Lower leg skin (tissue), 4 donors: ENCODE data around the gene GTF3A. TPM values are rescaled to one million over a fixed set of nuclear protein-coding genes. Genes with fewer than 3 reads are reported as not detected.

Source experiments
- DNase-seq, 2 donors: peaks; one replicate each; pipeline ENCODE4 v3.0.0-alpha.2; 2019; ENCODE audit warnings: low spot score in 2 of 2
- H3K4me3 ChIP-seq: fragments of 200-600 bp; sonication (generic); 2 replicates; pipeline ENCODE4 v1.5.1; 2017; ENCODE audit warnings: mild to moderate bottlenecking, low read depth; ENCODE audit not compliant: poor library complexity, severe bottlenecking
- CTCF ChIP-seq, 3 donors: fragments of 450-650 bp; IDR thresholded peaks; one replicate each; pipeline ENCODE4 v1.5.1; 2016; ENCODE audit warnings: antibody characterized with exemption in 3 of 3, mild to moderate bottlenecking in 3 of 3, moderate library complexity in 2 of 3
- POLR2A ChIP-seq, 2 donors: fragments of 450-650 bp; IDR thresholded peaks; one replicate each; pipeline ENCODE4 v1.6.1; 2016 to 2017; ENCODE audit warnings: antibody characterized with exemption in 2 of 2, mild to moderate bottlenecking in 1 of 2, moderate library complexity in 1 of 2
- WGBS, 2 donors: methylation state at CpG; one replicate each; pipeline ENCODE4 v1.1.5; 2018; 5-methylcytosine and 5-hydroxymethylcytosine counted together
- intact Hi-C: fragments of 100-400 bp; cut with DNase I; formaldehyde crosslinking; loops from one replicate; pipeline ENCODE4 v1.15.0; 2023; ENCODE audit warnings: low total_unique reads
- total RNA-seq, 4 donors: library from RNA; depleted of rRNA; stranded (reverse); fragments of >200 nt; gene quantifications; one replicate each; pipeline ENCODE4 v1.1.0, GENCODE V29; 2016

Gene GTF3A
- total RNA-seq, 4 donors from 2014 or later: 96.6 to 162 (median 101) TPM

- H3K4me3 ChIP-seq: no peak overlapping the region
- no peak for TF ChIP-seq POLR2A (IDR thresholded peaks at IDR 0.05)
- no peak for TF ChIP-seq CTCF (IDR thresholded peaks at IDR 0.05)
- DNase-seq: no peak
- WGBS, 2 donors: 76 to 77% methylated on average over 7 of the region's 7 CpGs
- intact Hi-C loops: no loop called here
These were observed 1.1 kb upstream of the GTF3A start for GRCh38 chr13:27423333-27423732.

- 16 to 27% methylated on average over 13 of the region's 13 CpGs for WGBS, 2 donors
- peak overlapping the region; percentile 61 for H3K4me3 ChIP-seq
- intact Hi-C loops: no loop called here
- TF ChIP-seq CTCF (IDR thresholded peaks at IDR 0.05) (no peak), POLR2A (IDR thresholded peaks at IDR 0.05) (no peak)
- DNase-seq: no peak
These were observed 919 bp downstream of the GTF3A start for GRCh38 chr13:27425158-27425917.

DNA sequence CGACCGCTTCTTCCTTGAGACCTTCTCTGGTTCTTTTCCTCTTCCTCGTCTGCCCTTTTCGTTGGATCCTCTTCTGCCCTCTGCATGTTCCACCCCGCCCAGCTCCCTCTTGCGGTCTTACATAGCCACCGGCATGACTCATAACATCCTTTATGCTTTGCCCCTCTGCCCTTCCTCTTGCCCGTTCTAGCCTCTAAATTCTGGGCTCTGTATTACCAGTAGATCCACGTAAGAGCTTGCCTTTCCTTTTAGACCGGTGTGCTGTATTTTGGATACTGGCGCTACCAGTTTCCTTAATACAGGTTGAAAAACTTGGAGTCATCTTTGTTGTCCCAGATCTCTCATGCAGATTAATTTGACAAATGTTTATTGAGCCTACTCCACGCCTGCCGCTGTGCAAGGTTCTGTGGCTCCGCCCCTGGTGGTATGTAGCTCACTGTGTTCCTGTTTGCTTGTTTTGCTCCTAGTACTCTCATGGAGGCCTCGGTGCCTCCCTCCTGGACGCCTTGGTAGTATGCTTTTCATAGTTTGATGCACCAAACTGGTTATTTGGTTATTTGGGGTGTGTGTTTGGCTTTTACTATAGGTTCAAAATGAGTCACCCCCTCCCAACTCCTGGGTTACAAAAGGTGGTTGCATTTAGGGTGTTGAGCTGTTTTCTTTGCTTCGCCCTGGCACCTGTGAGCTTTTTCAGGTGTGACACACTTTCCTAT, 1.7 kb downstream of the GTF3A start:
- TF ChIP-seq CTCF (IDR thresholded peaks at IDR 0.05): no peak
- no peak for TF ChIP-seq POLR2A (IDR thresholded peaks at IDR 0.05)
- intact Hi-C loops: no loop called here
- peak; percentile 83 to 93 for DNase-seq
- WGBS, 2 donors: 11 to 25% methylated on average over 17 of the region's 17 CpGs
- H3K4me3 ChIP-seq: no peak overlapping the region

DNA sequence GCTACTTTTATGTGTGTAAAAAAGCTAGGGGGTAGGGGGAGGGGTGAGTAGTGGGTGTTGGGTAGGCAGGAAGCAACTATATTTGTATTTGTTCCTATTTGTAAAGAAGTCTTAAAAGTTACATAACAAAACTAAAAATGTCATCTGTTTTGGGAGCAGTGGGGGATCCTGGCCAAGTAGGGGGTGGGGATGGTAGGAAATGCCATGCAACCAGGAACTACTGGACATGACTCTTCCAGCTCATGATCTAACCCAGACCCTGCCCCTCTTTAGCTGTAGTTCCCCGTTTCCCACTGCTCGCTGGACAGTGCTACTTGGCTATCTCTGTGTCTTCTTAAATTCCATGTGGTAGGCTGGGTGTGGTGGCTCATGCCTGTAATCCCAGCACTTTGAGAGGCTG, 3.2 kb downstream of the GTF3A start:
- intact Hi-C loops: no loop called here
- WGBS, 2 donors: 82 to 83% methylated on average over 2 of the region's 2 CpGs
- no peak for TF ChIP-seq POLR2A (IDR thresholded peaks at IDR 0.05)
- no peak for DNase-seq
- no peak overlapping the region for H3K4me3 ChIP-seq

DNA sequence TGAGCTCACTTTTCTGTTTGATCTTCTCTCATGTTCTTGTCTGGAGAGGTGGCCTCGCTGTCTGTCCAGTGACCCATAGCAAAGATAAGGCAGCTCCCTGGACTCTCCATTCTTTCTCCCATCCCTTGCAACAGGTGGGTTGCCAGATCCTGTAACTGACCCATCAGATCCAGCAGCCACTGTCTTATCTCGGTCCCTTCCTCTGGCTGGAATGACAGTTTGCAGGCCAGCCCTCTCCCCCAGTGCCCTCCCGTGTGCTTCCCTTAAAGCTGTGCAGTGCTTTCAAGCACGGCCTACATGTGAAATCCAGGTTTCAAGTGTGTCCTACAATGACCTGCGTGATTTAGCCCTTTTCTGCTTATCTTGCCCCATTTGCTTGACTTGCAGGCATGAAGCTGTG, 3.7 kb downstream of the GTF3A start:
- TF ChIP-seq POLR2A (IDR thresholded peaks at IDR 0.05) (no peak), CTCF (IDR thresholded peaks at IDR 0.05) (no peak)
- 94 to 95% methylated on average over 5 of the region's 5 CpGs for WGBS, 2 donors
- intact Hi-C loops: no loop called here

DNA sequence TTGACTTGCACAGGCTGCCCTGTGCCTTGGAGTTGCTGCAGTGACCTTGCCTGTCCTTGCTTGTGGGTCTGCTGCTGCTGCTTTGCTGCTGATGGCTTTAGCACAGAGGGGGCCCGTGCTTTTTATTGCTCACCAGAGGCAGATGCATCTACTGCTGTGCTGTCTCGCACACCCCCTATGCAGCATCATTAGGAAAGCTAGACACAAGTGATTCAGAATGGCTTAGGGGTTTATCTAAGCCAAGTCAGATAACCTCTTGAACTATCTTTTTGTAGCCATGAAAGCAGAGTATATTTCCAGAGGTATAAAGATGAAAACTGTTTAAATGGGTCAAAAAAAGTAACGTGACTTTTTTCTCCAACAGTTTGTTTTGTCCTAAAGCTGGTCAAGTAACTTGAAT, 7.8 kb downstream of the GTF3A start:
- no peak overlapping the region for H3K4me3 ChIP-seq
- no peak for DNase-seq
- WGBS, 2 donors: 88 to 92% methylated on average over 3 of the region's 3 CpGs
- TF ChIP-seq POLR2A (IDR thresholded peaks at IDR 0.05): no peak
- no peak for TF ChIP-seq CTCF (IDR thresholded peaks at IDR 0.05)
- intact Hi-C loops: no loop called here

More for the DNA sequence above, 3.7 kb downstream of the GTF3A start:
- H3K4me3 ChIP-seq: no peak overlapping the region
- DNase-seq: no peak
